SW 1271 (cell line): ENCODE data around the gene POLR2F.

Experiments used
- DNase-seq, 2 experiments: peaks; one replicate each; lab custom pipeline; 2025; lab: John Stamatoyannopoulos, UW

Gene POLR2F

GRCh38 chr22:37953437-37954179, at the start of gene POLR2F, which contains the start of gene C22orf23:
Gene POLR2F (plus strand): TSS chr22:37953699. CDS start chr22:37953788, 89 bp downstream.
Gene C22orf23 (minus strand): TSS chr22:37953601. CDS start chr22:37953149, 452 bp downstream.
- peak; percentile 51 to 89 for DNase-seq

- peak in 1 of 2 experiments; percentile 29 for DNase-seq
Observed at GRCh38 chr22:37904572-37905533, 48.6 kb upstream of the POLR2F start.

- peak in 1 of 2 experiments; percentile 33 for DNase-seq
Observed at GRCh38 chr22:37905534-37906363, 47.8 kb upstream of the POLR2F start, which contains the start of gene MICALL1. Gene MICALL1 (plus strand): TSS chr22:37906297. CDS start chr22:37906423, 126 bp downstream.

GRCh38 chr22:37906364-37907008, 47.0 kb upstream of the POLR2F start:
- peak in 1 of 2 experiments; percentile 5 for DNase-seq

GRCh38 chr22:37907036-37907954, 46.2 kb upstream of the POLR2F start:
- no peak for DNase-seq

- no peak for DNase-seq
Observed at GRCh38 chr22:37909766-37910165, 43.7 kb upstream of the POLR2F start.

GRCh38 chr22:37910890-37911672, 42.4 kb upstream of the POLR2F start:
- no peak for DNase-seq

GRCh38 chr22:37911697-37912096, 41.8 kb upstream of the POLR2F start:
- DNase-seq = no peak

- no peak for DNase-seq
Observed at GRCh38 chr22:37912171-37912570, 41.3 kb upstream of the POLR2F start.

- no peak for DNase-seq
Observed at GRCh38 chr22:37913233-37913721, 40.2 kb upstream of the POLR2F start.

GRCh38 chr22:37916311-37916710, 37.2 kb upstream of the POLR2F start:
- no peak for DNase-seq

- no peak for DNase-seq
Observed at GRCh38 chr22:37917874-37918548, 35.5 kb upstream of the POLR2F start.

- no peak for DNase-seq
Observed at GRCh38 chr22:37918580-37919270, 34.8 kb upstream of the POLR2F start.

- DNase-seq = no peak
Observed at GRCh38 chr22:37920126-37920525, 33.4 kb upstream of the POLR2F start.

GRCh38 chr22:37922191-37922590, 31.3 kb upstream of the POLR2F start:
- no peak for DNase-seq

- DNase-seq = no peak
Observed at GRCh38 chr22:37923927-37924326, 29.6 kb upstream of the POLR2F start.

GRCh38 chr22:37924386-37925065, 29.0 kb upstream of the POLR2F start:
- DNase-seq = no peak
